HG02938 (cell line): ENCODE measurements around the gene METTL9.
"Not testable (repeated sequence)": the region's sequence is repeated elsewhere in the genome, so short reads cannot be mapped to it uniquely, and the experiment has no call there.

ENCODE experiments used
- ATAC-seq: cut with Tn5 transposase; IDR thresholded peaks from one replicate; pipeline ENCODE4 v1.9.1; 2021; ENCODE audit warnings: mild to moderate bottlenecking, moderate library complexity; ENCODE audit not compliant: unreplicated experiment

Gene METTL9

DNA sequence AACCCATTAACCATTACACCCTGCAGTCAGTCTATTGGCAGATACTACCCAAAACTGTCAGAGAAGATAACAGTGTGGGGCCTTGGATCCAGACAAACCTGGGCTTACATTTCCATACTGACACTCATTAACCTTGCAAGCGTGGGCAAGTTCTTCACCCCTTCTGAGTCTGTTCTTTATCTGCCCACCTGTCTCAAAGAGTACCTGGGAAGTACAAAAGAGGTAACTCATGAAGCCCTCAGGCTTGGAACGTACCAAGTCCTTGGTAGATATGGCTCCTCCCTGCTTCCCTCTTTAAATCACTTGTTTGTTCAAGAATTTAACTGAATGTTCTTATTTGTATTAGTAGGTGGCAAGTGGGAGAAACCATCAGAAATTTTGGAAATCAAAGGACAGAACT lies 55.5 kb downstream of the METTL9 start:
- no peak for ATAC-seq

- no peak for ATAC-seq
Observed at GRCh38 chr16:21656795-21657768, 57.7 kb downstream of the METTL9 start.

- no peak for ATAC-seq
Observed at GRCh38 chr16:21659124-21659523, 59.7 kb downstream of the METTL9 start.

DNA sequence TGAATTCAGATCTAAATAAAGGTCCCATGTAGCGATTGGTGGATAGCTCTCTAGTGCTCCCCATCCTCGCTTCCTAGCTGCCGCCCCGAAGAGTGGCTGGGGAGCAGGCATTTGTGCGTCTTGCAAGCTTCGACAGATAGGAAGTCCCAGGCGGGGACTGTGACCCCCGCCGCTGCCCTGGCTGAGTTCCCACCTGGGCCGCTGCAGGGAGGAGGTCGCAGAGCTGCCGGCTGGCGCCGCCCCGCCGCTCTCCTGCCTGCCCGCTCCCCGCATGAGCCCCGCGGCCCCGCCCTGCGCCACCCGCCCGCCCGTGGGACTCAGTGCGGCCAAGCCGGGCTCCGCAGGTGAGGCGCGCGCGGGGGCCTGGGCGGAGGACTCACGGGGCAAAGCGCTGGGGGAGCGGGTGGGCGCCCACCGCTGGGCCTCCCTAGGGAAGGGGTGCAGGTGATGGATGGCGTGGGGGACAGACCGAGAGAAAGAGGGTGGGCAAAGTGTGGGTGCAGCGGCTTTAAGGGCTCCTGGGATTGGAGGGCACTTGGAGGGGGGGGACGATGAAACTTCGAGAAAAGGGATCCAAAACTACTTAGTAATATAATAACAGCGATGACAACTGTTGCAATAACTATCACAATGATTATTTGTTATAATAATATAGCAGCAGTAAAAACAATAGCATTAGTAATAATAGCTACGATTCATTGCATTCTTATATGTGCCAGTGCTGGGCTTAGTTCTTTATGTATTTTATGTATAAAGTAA lies 64.7 kb downstream of the METTL9 start, which contains the start of gene OTOA:
Gene OTOA, plus strand, starts transcription at position 80 of the 759 bp plus-strand sequence. CDS start 14,547 bp downstream, outside the sequence.
- ATAC-seq = no peak

DNA sequence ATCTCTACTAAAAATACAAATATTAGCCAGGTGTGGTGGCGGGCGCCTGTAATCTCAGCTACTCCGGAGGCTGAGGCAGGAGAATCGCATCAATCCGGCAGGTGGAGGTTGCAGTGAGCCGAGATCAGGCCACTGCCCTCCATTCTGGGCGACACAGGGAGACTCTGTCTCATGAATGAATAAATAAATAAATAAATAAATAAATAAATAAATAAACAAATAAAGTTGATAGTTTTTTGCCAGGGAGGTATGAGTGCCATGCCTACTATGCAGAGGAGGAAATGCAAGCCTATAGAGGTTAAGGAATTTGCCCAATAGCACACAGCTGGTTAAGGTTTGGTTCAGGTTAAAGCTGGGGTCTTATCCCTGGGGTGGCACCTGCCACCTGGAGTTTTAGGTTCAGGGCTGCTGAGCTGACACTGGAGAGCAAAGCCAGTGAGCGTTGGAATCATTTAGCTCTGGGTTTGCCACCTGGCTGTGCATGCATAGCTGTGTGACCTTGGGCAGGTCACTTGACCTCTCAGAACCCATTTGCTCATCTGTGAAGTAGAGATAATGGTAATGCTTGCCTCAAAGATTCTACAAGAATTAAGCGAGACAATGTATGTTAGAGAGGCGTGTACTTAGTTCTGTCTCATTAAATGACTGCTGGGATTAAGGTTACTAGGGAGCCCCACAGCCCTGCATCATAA lies 65.6 kb downstream of the METTL9 start:
- ATAC-seq = no peak

- ATAC-seq = no peak
Observed at GRCh38 chr16:21666772-21667171, 67.4 kb downstream of the METTL9 start.

DNA sequence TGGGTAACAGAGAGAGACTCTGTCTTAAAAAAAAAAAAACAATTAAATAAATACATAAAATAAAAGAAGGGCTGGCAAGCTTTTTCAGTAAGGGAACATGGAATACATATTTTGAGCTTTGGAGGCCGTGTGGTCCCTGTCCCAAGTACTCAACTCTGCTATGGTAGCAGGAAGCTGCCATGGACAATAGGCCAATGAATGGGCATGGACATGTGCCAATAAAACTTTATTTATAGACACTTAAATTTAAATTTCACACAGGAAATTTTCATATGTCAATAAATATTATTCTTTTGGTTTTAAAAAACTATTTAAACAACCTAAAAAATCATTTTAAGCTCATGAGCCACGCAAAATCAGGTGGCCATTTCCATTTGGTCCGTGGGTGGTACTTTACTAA lies 68.2 kb downstream of the METTL9 start:
- no peak for ATAC-seq

DNA sequence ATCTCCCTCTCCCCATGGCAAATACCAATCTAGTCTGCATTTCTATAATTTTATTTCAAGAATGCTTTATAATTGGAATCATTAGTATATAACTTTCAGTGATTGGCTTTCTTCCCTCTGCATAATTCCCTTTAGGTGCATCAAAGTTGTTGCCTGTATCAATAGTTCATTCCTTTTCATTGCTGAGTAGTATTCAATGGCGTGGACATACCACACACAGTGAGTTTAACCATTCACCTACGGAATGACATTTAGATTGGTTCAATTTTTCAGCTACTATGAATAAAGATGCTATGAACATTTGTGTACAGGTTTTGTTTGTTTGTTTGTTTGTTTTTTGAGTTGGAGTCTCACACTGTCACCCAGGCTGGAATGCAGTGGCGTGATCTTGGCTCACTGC lies 74.1 kb downstream of the METTL9 start:
- no peak for ATAC-seq

DNA sequence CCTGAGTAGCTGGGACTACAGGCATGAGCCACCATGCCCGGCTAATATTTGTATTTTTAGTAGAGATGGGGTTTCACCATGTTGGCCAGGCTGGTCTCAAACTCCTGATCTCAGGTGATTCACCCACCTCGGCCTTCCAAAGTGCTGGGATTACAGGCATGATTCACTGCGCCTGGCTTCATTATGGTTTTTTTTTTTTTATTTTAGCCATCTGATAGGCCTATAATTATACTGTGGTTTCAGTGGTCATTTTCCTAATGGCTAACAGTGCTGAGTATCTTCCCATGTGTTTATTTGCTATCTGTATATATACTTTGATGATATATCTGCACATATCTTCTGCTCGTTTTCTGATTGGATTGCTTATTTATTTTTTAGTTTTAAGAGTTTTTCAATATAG lies 75.1 kb downstream of the METTL9 start:
- ATAC-seq = not testable (repeated sequence)

DNA sequence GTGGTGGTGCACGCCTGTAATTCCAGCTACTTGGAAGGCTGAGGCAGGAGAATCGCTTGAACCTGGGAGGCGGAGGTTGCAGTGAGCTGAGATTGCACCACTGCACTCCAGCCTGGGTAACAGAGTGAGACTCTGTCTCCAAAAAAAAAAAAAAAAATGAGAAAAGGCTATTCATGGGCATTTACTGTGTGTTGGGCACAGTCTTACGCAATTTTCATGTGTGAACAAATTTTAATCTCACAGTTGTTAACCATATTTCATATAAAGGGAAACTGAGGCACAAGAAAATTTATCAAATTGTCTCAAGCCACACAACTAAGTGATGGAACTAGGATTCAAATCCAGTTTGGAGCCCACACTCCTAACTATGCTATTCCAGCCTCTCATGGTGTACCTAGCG lies 81.3 kb downstream of the METTL9 start:
- ATAC-seq = not testable (repeated sequence)

DNA sequence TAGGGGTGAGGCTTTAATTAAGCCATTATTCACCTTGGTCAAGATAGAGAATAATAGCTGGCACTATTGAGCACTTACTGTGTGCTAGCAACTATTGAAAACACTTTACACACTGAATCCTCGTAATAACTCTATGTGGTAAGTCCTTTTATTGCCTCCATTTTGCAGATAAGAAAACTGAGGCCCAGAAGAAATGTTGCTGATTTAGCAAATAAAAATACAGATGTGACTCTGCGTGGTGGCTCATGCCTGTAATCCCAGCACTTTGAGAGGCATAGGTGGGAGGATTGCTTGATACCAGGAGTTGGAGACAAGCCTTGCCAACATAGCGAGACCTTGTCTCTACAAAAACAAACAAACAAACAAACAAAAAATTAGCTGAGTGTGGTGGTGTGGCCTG lies 83.8 kb downstream of the METTL9 start:
- ATAC-seq = no peak

GRCh38 chr16:21684199-21684598 lies 84.8 kb downstream of the METTL9 start:
- ATAC-seq = no peak

GRCh38 chr16:21685034-21685455 lies 85.7 kb downstream of the METTL9 start:
- no peak for ATAC-seq

DNA sequence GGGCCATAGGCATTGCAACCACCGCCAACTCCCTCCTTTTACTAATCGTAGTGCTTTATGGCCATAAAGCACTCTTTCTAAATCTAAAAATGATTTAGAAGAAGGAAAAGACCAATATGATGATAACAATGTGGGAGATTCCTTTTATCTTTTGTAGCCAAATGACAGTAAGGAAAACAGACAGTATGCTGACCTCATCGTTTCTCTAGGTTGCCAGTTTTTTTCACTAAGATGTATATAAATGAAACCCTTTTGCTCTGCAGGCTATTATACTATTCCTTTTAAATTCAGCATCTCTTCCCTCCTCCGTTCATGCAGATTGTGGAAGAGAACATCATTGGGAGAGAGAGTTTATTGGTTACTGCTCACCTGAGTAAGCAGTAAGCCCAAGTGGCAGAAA lies 89.7 kb downstream of the METTL9 start:
- no peak for ATAC-seq

DNA sequence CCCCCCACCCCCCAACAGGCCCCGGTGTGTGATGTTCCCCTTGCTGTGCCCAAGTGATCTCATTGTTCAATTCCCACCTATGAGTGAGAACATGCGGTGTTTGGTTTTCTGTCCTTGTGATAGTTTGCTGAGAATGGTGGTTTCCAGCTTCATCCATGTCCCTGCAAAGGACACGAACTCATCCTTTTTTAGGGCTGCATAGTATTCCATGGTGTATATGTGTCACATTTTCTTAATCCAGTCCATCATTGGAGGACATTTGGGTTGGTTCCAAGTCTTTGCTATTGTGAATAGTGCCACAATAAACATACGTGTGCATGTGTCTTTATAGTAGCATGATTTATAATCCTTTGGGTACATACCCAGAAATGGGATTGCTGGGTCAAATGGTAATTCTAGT lies 91.6 kb downstream of the METTL9 start:
- not testable (repeated sequence) for ATAC-seq

GRCh38 chr16:21694609-21695008 lies 95.2 kb downstream of the METTL9 start:
- ATAC-seq = no peak

DNA sequence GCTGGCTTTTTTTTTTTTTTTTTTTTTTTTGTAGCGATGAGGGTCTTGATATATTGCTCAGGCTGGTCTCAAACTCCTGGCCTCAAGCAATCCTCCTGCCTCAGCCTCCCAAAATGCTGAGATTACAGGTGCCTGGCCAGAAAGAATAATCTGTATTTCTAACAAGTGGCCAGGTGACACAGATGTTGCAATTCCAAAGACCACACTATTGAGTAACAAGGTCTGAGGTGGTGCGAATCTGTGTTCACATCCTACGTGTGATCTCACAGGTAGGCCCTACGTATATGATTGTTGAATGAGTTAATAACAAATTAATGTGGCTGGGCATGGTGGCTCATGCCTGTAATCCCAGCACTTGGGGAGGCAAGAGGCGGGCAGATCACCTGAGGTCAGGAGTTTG lies 97.7 kb downstream of the METTL9 start:
- ATAC-seq = no peak

DNA sequence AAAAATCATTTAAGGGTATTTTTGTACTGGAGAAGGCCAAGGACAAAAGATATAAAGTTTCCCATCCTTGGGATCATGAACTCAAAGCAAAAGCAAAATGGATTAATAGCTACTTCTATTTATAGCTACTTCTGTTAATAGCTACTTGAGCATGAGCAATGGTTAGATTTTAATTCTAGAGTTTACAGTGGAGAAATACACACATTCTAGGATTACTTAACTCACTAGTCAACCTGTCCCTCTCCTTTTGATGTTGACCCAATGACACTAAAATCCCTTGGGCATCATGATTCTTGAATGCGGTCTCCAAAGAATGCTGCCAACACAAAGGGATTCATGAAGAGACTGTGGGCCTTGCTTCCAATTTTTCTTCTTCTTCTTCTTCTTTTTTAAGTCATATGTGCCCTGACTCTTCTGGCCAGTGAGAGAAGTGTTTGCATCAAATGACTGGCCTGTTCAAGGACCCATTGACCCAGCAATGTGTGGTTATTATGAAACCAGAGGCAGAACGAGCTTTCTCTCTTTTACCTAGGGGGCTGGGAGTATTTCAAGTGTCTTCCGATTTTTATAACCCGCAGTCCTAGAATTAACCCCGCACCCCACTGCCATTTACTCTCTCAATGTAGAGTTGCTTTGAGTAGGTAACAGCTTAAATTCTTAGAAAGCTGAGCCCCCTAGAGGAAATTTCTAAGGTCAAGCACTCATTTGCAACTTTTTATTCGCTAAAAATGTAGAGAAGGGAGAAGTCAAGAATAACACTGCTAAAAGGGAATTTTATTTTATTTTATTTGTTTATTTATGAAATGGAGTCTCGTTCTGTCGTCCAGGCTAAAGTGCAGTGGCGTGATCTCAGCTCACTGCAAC lies 99.0 kb downstream of the METTL9 start:
- ATAC-seq = no peak

DNA sequence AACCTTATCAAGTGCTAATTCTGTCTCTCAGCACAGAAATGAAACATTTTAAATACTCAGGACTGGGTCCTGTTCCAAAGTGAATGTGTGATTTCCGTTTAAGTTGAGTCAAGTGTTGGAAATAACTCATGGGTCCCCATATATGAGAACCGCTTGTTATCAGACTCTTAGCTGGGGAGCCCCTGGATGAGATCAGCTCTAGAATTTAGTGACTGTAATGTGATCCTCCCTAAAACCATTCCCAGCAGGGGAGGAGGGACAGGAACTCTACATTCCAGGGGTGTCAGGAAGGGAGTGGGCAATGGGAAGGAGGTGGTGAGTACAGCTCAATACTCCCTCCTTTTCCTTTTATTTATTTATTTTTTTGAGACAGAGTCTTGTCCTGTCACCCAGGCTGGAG lies 101.9 kb downstream of the METTL9 start:
- no peak for ATAC-seq

GRCh38 chr16:21702276-21702675 lies 102.9 kb downstream of the METTL9 start:
- ATAC-seq = no peak
